GM12878 (cell line): ENCODE data around the gene PCNX4. TPM values are rescaled to one million over a fixed set of nuclear protein-coding genes. Genes with fewer than 3 reads are reported as not detected.
A peak's percentile ranks its signal among the peaks of the same experiment; 100 is the strongest.

Experiments
- E2F8 ChIP-seq: fragments of 450-650 bp; IDR thresholded peaks from 2 replicates; pipeline ENCODE4 v1.6.1; 2018; ENCODE audit warnings: mild to moderate bottlenecking, low read depth, moderate library complexity; ENCODE audit not compliant: partially characterized antibody
- EGR1 ChIP-seq, 2 experiments: IDR thresholded peaks; 1 replicate in 1 of 2; 2 replicates in 1 of 2; pipeline ENCODE4 v1.6.1; 2011 to 2012; ENCODE audit warnings: low read depth in 2 of 2, low read length in 2 of 2, borderline replicate concordance in 1 of 2, mild to moderate bottlenecking in 1 of 2, moderate library complexity in 1 of 2
- ELK1 ChIP-seq: IDR thresholded peaks from 2 replicates; pipeline ENCODE4 v1.6.1; 2012; ENCODE audit warnings: low read depth, low read length, improper control_type of control experiment
- FOS ChIP-seq: IDR thresholded peaks from 3 replicates; pipeline ENCODE4 v1.6.1; 2011; ENCODE audit warnings: borderline replicate concordance; ENCODE audit not compliant: insufficient read length; ENCODE audit errors: extremely low read depth
- FOXM1 ChIP-seq: IDR thresholded peaks from 2 replicates; pipeline ENCODE4 v1.6.1; 2012; ENCODE audit warnings: low read depth, mild to moderate bottlenecking, inconsistent platforms, low read length, moderate library complexity
- IKZF1 ChIP-seq: fragments of 450-650 bp; conservative IDR thresholded peaks from 2 replicates; pipeline ENCODE4 v1.6.1; 2017; ENCODE audit warnings: antibody characterized with exemption, mild to moderate bottlenecking
- IKZF2 ChIP-seq, 2 experiments: fragments of 450-650 bp; IDR thresholded peaks; 2 replicates each; pipeline ENCODE4 v1.6.1; 2017; ENCODE audit warnings: mild to moderate bottlenecking in 2 of 2, moderate library complexity in 2 of 2
- MTA3 ChIP-seq: IDR thresholded peaks from 2 replicates; pipeline ENCODE4 v1.6.1; 2012; ENCODE audit warnings: low read length, inconsistent platforms, borderline replicate concordance
- MYB ChIP-seq: fragments of 150-350 bp; IDR thresholded peaks from 2 replicates; pipeline ENCODE4 v1.6.1; 2014; ENCODE audit warnings: mild to moderate bottlenecking, low read depth, low read length, borderline replicate concordance
- SPI1 ChIP-seq: IDR thresholded peaks from 2 replicates; pipeline ENCODE4 v1.6.1; 2011; ENCODE audit warnings: low read depth, mild to moderate bottlenecking, low read length, moderate library complexity, borderline replicate concordance; ENCODE audit not compliant: insufficient read depth
- SRF ChIP-seq, 2 experiments: IDR thresholded peaks; 2 replicates each; pipeline ENCODE4 v1.6.1; 2011; ENCODE audit warnings: low read depth in 2 of 2, low read length in 2 of 2, mild to moderate bottlenecking in 1 of 2, moderate library complexity in 1 of 2
- STAT3 ChIP-seq: IDR thresholded peaks from 2 replicates; pipeline ENCODE4 v1.6.1; 2011; ENCODE audit warnings: low read depth, low read length, improper control_type of control experiment
- TBL1XR1 ChIP-seq: IDR thresholded peaks from 2 replicates; pipeline ENCODE4 v1.6.1; 2012; ENCODE audit warnings: low read depth, low read length, improper control_type of control experiment
- ZBTB40 ChIP-seq: fragments of 450-650 bp; IDR thresholded peaks from 2 replicates; pipeline ENCODE4 v1.6.1; 2016; ENCODE audit warnings: mild to moderate bottlenecking, moderate library complexity, borderline replicate concordance
- polyA plus RNA-seq, 11 experiments: library from polyadenylated mRNA; depleted of rRNA in 4 of 11; unstranded in 6 of 11; stranded (reverse) in 5 of 11; fragments of >200 nt; fragmentation: Nextera tagmentation in 4 of 11; fragmentation: Illumina TruSeq in 1 of 11; extraction: Ambion mirVana in 4 of 11; extraction: Trizol in 1 of 11; gene quantifications; 1 replicate in 1 of 11; 2 replicates in 10 of 11; pipeline versions ENCODE4 v1.2.1 to v1.2.3, GENCODE V29; 2011 to 2016; ENCODE audit warnings: inconsistent platforms in 2 of 11, missing spikeins in 2 of 11, low read depth in 1 of 11
- total RNA-seq, 4 experiments: library from RNA; depleted of rRNA in 3 of 4; stranded (reverse); fragments of >200 nt in 3 of 4; fragmentation: Illumina TruSeq in 1 of 4; extraction: Trizol in 1 of 4; gene quantifications; 2 replicates each; pipeline versions ENCODE4 v1.2.1 to v1.2.3, GENCODE V29; 2013 to 2021
- TF ChIP-seq, protein P1 (sequence below): fragments of 450-650 bp; IDR thresholded peaks from 2 replicates; pipeline ENCODE4 v1.6.1; 2017; ENCODE audit warnings: antibody characterized with exemption, mild to moderate bottlenecking, moderate library complexity

PCNX4 gene
- total and polyA plus RNA-seq, 10 of the 15 experiments (the other 5 are each of a cell fraction or from before 2014, with no cell fraction given) = 13.8 to 56.6 (median 39.4) TPM

GRCh38 chr14:60204843-60205774 lies 113.4 kb downstream of the PCNX4 start (continued):
- TF ChIP-seq, protein P1, sequence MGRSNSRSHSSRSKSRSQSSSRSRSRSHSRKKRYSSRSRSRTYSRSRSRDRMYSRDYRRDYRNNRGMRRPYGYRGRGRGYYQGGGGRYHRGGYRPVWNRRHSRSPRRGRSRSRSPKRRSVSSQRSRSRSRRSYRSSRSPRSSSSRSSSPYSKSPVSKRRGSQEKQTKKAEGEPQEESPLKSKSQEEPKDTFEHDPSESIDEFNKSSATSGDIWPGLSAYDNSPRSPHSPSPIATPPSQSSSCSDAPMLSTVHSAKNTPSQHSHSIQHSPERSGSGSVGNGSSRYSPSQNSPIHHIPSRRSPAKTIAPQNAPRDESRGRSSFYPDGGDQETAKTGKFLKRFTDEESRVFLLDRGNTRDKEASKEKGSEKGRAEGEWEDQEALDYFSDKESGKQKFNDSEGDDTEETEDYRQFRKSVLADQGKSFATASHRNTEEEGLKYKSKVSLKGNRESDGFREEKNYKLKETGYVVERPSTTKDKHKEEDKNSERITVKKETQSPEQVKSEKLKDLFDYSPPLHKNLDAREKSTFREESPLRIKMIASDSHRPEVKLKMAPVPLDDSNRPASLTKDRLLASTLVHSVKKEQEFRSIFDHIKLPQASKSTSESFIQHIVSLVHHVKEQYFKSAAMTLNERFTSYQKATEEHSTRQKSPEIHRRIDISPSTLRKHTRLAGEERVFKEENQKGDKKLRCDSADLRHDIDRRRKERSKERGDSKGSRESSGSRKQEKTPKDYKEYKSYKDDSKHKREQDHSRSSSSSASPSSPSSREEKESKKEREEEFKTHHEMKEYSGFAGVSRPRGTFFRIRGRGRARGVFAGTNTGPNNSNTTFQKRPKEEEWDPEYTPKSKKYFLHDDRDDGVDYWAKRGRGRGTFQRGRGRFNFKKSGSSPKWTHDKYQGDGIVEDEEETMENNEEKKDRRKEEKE = no peak
- peak; percentile 62; the same call in 1 of the 2 replicates for TF ChIP-seq MTA3
- peak; percentile 62 for TF ChIP-seq TBL1XR1
- TF ChIP-seq SRF (IDR thresholded peaks at IDR 0.05; ENCODE audit: low read depth in 2 of 2, low read length in 2 of 2) = peak; percentile 10 to 68; a peak in 2 of 4 replicates
- no peak for TF ChIP-seq ZBTB40
- TF ChIP-seq EGR1 (IDR thresholded peaks at IDR 0.05; ENCODE audit: borderline replicate concordance in 1 of 2, low read depth in 2 of 2, low read length in 2 of 2) = no peak
- no peak for TF ChIP-seq ELK1
- TF ChIP-seq E2F8 = no peak
- no peak for TF ChIP-seq MYB
- peak; percentile 72 for TF ChIP-seq IKZF1
- TF ChIP-seq SPI1 = peak; percentile 32; the same call in 1 of the 2 replicates
- peak; percentile 62 to 74; a peak in 3 of 4 replicates for TF ChIP-seq IKZF2 (IDR thresholded peaks at IDR 0.05)
- TF ChIP-seq FOS = no peak
- no peak for TF ChIP-seq STAT3
- TF ChIP-seq FOXM1 = peak; percentile 67; the same call in 1 of the 2 replicates
